GM12878 (cell line): ENCODE data around the gene CENPA. TPM values are rescaled to one million over a fixed set of nuclear protein-coding genes. Genes with fewer than 3 reads are reported as not detected.

Source experiments
- ATAC-seq: fragments of 200-7000 bp; cut with Tn5 transposase; 3 replicates; pipeline ENCODE4 v1.9.1; 2020; ENCODE audit warnings: mild to moderate bottlenecking, moderate library complexity
- BruUV-seq: library from RNA; stranded (reverse); fragments of 400-500 nt; replicated peaks from 2 replicates; lab custom pipeline; 2021; lab: Mats Ljungman, UMichigan
- CTCF ChIA-PET: fragments of 300-600 bp; sonication (Branson Sonifier 250); formaldehyde crosslinking; extraction: SDS; loops from one replicate; lab custom pipeline; 2021; ENCODE audit warnings: inconsistent platforms; lab: Yijun Ruan, JAX
- POLR2A ChIA-PET: fragments of 350-600 bp; formaldehyde crosslinking; extraction: SDS; loops from one replicate; lab custom pipeline; 2021; ENCODE audit warnings: inconsistent platforms; lab: Charles Lee
- RAD21 ChIA-PET: fragments of 300-600 bp; sonication (Branson Sonifier 250); formaldehyde crosslinking; loops from one replicate; lab custom pipeline; 2023; ENCODE audit warnings: antibody characterized with exemption; ENCODE audit not compliant: unreplicated experiment; lab: Charles Lee
- SMC1A ChIA-PET: fragments of 300-600 bp; sonication (Branson Sonifier 250); formaldehyde crosslinking; loops from one replicate; lab custom pipeline; 2023; ENCODE audit not compliant: unreplicated experiment, uncharacterized antibody; lab: Charles Lee
- DNase-seq: peaks from one replicate; pipeline ENCODE4 v3.0.0-alpha.2; 2011; ENCODE audit warnings: low read depth, low spot score
- FAIRE-seq: peaks from 3 replicates; lab custom pipeline; 2011; peaks lifted over from hg19 to GRCh38; lab: Jason Lieb, UNC
- H2AFZ ChIP-seq: 2 replicates; pipeline ENCODE4 v1.6.0; 2011; ENCODE audit warnings: low read depth, low read length, control low read depth; ENCODE audit not compliant: control insufficient read depth
- H3K27ac ChIP-seq: 2 replicates; pipeline ENCODE4 v1.5.1; 2011; ENCODE audit warnings: control low read depth; ENCODE audit not compliant: control insufficient read depth, insufficient read depth
- H3K27me3 ChIP-seq, 2 experiments: replicated peaks in 1 of 2; 2 replicates each; pipeline versions ENCODE4 v1.6.0 to v1.6.1; 2011; ENCODE audit warnings: low read length in 1 of 2; ENCODE audit not compliant: control insufficient read depth in 2 of 2, insufficient read depth in 2 of 2
- H3K36me3 ChIP-seq, 2 experiments: 2 replicates each; pipeline ENCODE4 v1.5.1; 2011; ENCODE audit warnings: low read length in 1 of 2; ENCODE audit not compliant: control insufficient read depth in 2 of 2, insufficient read depth in 2 of 2
- H3K4me1 ChIP-seq: 2 replicates; pipeline ENCODE4 v1.6.1; 2011; ENCODE audit warnings: mild to moderate bottlenecking, low read length, moderate library complexity, mixed read lengths; ENCODE audit not compliant: control insufficient read depth, insufficient read depth
- H3K4me2 ChIP-seq: 2 replicates; pipeline ENCODE4 v1.6.0; 2011; ENCODE audit warnings: control low read depth; ENCODE audit not compliant: control insufficient read depth, insufficient read depth
- H3K4me3 ChIP-seq: fragments of 200-600 bp; sonication (generic); 2 replicates; pipeline ENCODE4 v1.5.1; 2016
- H3K79me2 ChIP-seq: 2 replicates; pipeline ENCODE4 v1.6.0; 2011; ENCODE audit warnings: low read length; ENCODE audit not compliant: control insufficient read depth, insufficient read depth
- H3K9ac ChIP-seq: 2 replicates; pipeline ENCODE4 v1.8.0; 2011; ENCODE audit warnings: low read length, control low read depth, mixed read lengths; ENCODE audit not compliant: control insufficient read depth, insufficient read depth
- H3K9me3 ChIP-seq: replicated peaks from 3 replicates; pipeline ENCODE4 v1.5.1; 2011; ENCODE audit warnings: mild to moderate bottlenecking, low read length; ENCODE audit not compliant: control insufficient read depth, insufficient read depth
- H4K20me1 ChIP-seq: 2 replicates; pipeline ENCODE4 v1.6.0; 2011; ENCODE audit not compliant: control insufficient read depth, insufficient read depth
- ASH2L ChIP-seq: fragments of 300-600, 200-600 bp; sonication (generic); IDR thresholded peaks from 2 replicates; pipeline ENCODE4 v1.6.1; 2017; ENCODE audit warnings: low read depth, mild to moderate bottlenecking, borderline replicate concordance
- ATF7 ChIP-seq: fragments of 450-650 bp; IDR thresholded peaks from 2 replicates; pipeline ENCODE4 v1.6.1; 2016; ENCODE audit warnings: low read depth, mild to moderate bottlenecking
- BACH1 ChIP-seq: fragments of 450-650 bp; IDR thresholded peaks from 2 replicates; pipeline ENCODE4 v1.6.1; 2017; ENCODE audit warnings: mild to moderate bottlenecking, borderline replicate concordance
- CEBPB ChIP-seq, 2 experiments: fragments of 150-350 bp in 1 of 2; IDR thresholded peaks; 2 replicates each; pipeline ENCODE4 v1.6.1; 2012 to 2014; ENCODE audit warnings: low read depth in 2 of 2, low read length in 2 of 2, borderline replicate concordance in 1 of 2, inconsistent platforms in 1 of 2
- CHD4 ChIP-seq: fragments of 200-600 bp; sonication (generic); IDR thresholded peaks from 2 replicates; pipeline ENCODE4 v1.6.1; 2016; ENCODE audit warnings: mild to moderate bottlenecking
- CTCF ChIP-seq, 3 experiments: IDR thresholded peaks in 2 of 3; conservative IDR thresholded peaks in 1 of 3; 2 replicates each; pipeline ENCODE4 v1.5.1; 2011; ENCODE audit warnings: low read depth in 3 of 3, low read length in 3 of 3, mild to moderate bottlenecking in 3 of 3, control low read depth in 2 of 3, moderate library complexity in 2 of 3, inconsistent platforms in 1 of 3, mixed read lengths in 1 of 3; ENCODE audit not compliant: control insufficient read depth in 2 of 3, insufficient read depth in 1 of 3; ENCODE audit errors: extremely low read depth in 1 of 3
- HCFC1 ChIP-seq: fragments of 150-350 bp; IDR thresholded peaks from 2 replicates; pipeline ENCODE4 v1.6.1; 2014; ENCODE audit warnings: low read length
- HDAC6 ChIP-seq: fragments of 200-600 bp; sonication (generic); IDR thresholded peaks from one replicate; pipeline ENCODE4 v1.8.0; 2017; ENCODE audit warnings: antibody characterized with exemption; ENCODE audit not compliant: unreplicated experiment
- IRF4 ChIP-seq: IDR thresholded peaks from 2 replicates; pipeline ENCODE4 v1.6.1; 2011; ENCODE audit warnings: low read depth, low read length
- IRF5 ChIP-seq: fragments of 450-650 bp; IDR thresholded peaks from 2 replicates; pipeline ENCODE4 v1.6.1; 2017; ENCODE audit warnings: borderline replicate concordance
- NFIC ChIP-seq: IDR thresholded peaks from 2 replicates; pipeline ENCODE4 v1.6.1; 2012; ENCODE audit warnings: low read depth, mild to moderate bottlenecking, inconsistent platforms, low read length, moderate library complexity
- NFYA ChIP-seq: IDR thresholded peaks from 2 replicates; pipeline ENCODE4 v1.6.1; 2011; ENCODE audit warnings: low read depth, mild to moderate bottlenecking, low read length, improper control_type of control experiment, borderline replicate concordance
- NR2C2 ChIP-seq: IDR thresholded peaks from 2 replicates; pipeline ENCODE4 v1.6.1; 2011; ENCODE audit warnings: borderline replicate concordance, low read depth; ENCODE audit not compliant: control insufficient read depth, insufficient read length
- NRF1 ChIP-seq: conservative IDR thresholded peaks from 2 replicates; pipeline ENCODE4 v1.6.1; 2011; ENCODE audit warnings: mild to moderate bottlenecking, low read depth, low read length, improper control_type of control experiment
- SIN3A ChIP-seq: IDR thresholded peaks from 2 replicates; pipeline ENCODE4 v1.6.1; 2012; ENCODE audit warnings: low read depth, low read length, improper control_type of control experiment
- SREBF2 ChIP-seq: IDR thresholded peaks from 2 replicates; pipeline ENCODE4 v1.6.1; 2012; ENCODE audit warnings: mild to moderate bottlenecking, low read length
- YBX1 ChIP-seq: fragments of 450-650 bp; IDR thresholded peaks from 2 replicates; pipeline ENCODE4 v1.6.1; 2016; ENCODE audit warnings: antibody characterized with exemption
- ZNF592 ChIP-seq: fragments of 450-650 bp; IDR thresholded peaks from 2 replicates; pipeline ENCODE4 v1.6.1; 2017; ENCODE audit warnings: mild to moderate bottlenecking, moderate library complexity
- WGBS: methylation state at CpG from one replicate; pipeline ENCODE4 v1.1.6; 2016; ENCODE audit warnings: low lambda C conversion rate; ENCODE audit not compliant: insufficient replicate concordance, insufficient coverage; ENCODE audit errors: missing lambda C conversion rate; 5-methylcytosine and 5-hydroxymethylcytosine counted together
- in situ Hi-C: fragments of 300-500 bp; cut with MboI; formaldehyde crosslinking; loops from 9 replicates; pipeline ENCODE4 v1.14.3; 2018; ENCODE audit warnings: mixed read lengths
- intact Hi-C: fragments of 100-400 bp; cut with micrococcal nuclease; formaldehyde crosslinking; loops from one replicate; pipeline ENCODE4 v1.14.2; 2022; ENCODE audit not compliant: unreplicated experiment
- polyA plus RNA-seq, 11 experiments: library from polyadenylated mRNA; depleted of rRNA in 4 of 11; unstranded in 6 of 11; stranded (reverse) in 5 of 11; fragments of >200 nt; fragmentation: Nextera tagmentation in 4 of 11; fragmentation: Illumina TruSeq in 1 of 11; extraction: Ambion mirVana in 4 of 11; extraction: Trizol in 1 of 11; gene quantifications; 1 replicate in 1 of 11; 2 replicates in 10 of 11; pipeline versions ENCODE4 v1.2.1 to v1.2.3, GENCODE V29; 2011 to 2016; ENCODE audit warnings: inconsistent platforms in 2 of 11, missing spikeins in 2 of 11, low read depth in 1 of 11
- total RNA-seq, 4 experiments: library from RNA; depleted of rRNA in 3 of 4; stranded (reverse); fragments of >200 nt in 3 of 4; fragmentation: Illumina TruSeq in 1 of 4; extraction: Trizol in 1 of 4; gene quantifications; 2 replicates each; pipeline versions ENCODE4 v1.2.1 to v1.2.3, GENCODE V29; 2013 to 2021

Gene CENPA
- total and polyA plus RNA-seq, 10 of the 15 experiments (the other 5 are each of a cell fraction or from before 2014, with no cell fraction given) = 8.1 to 66.6 (median 36.7) TPM

- in situ Hi-C loops = no loop called here
These were observed 31.3 kb upstream of the CENPA start for GRCh38 chr2:26754539-26754938.

More at GRCh38 chr2:26754539-26754938, 31.3 kb upstream of the CENPA start:
- no peak overlapping the region for H3K4me2 ChIP-seq
- ChIA-PET SMC1A (interaction anchor here (2.7 kb wide), 1 partner anchor 9 kb away, joined by 12 read pairs; no protein-coding TSS in a partner anchor), POLR2A (interaction anchor here (0.6 to 1.1 kb wide), 2 partner anchors 12 to 442 kb away, joined by 3 to 8 read pairs; no protein-coding TSS in a partner anchor), RAD21 (interaction anchor here (0.7 to 1.0 kb wide), 2 partner anchors 16 to 32 kb away, joined by 3 read pairs; no protein-coding TSS in a partner anchor), CTCF (interaction anchor here (0.7 to 3.7 kb wide), 5 partner anchors 9 to 151 kb away, joined by 3 to 22 read pairs (median 3); no protein-coding TSS in a partner anchor)
- TF ChIP-seq HDAC6 (no peak), HCFC1 (no peak), NFIC (no peak), YBX1 (no peak), NRF1 (no peak), IRF5 (no peak), CTCF (IDR thresholded peaks at IDR 0.05 in 2 of 3, conservative IDR thresholded peaks at IDR 0.05 in 1 of 3; ENCODE audit: control insufficient read depth in 2 of 3, extremely low read depth in 1 of 3, insufficient read depth in 1 of 3, low read depth in 3 of 3, low read length in 3 of 3) (no peak), BACH1 (no peak), NR2C2 (no peak), CEBPB (IDR thresholded peaks at IDR 0.05; ENCODE audit: borderline replicate concordance in 1 of 2, low read depth in 2 of 2, low read length in 2 of 2) (no peak), IRF4 (no peak), ZNF592 (no peak), ASH2L (no peak), SREBF2 (no peak), SIN3A (no peak), ATF7 (no peak), NFYA (no peak), CHD4 (no peak)
- H3K79me2 ChIP-seq = no peaks in the 10 kb centered on the region
- FAIRE-seq (no peak), DNase-seq (no peak), ATAC-seq (no peak)
- WGBS = 84% methylated on average over 4 of the region's 4 CpGs
- no peak overlapping the region for H3K4me3 ChIP-seq
- H4K20me1 ChIP-seq = no peaks in the 10 kb centered on the region
- no TSS peak for BruUV-seq
- intact Hi-C loops = no loop called here
- H3K27me3 ChIP-seq = no peaks in the 10 kb centered on the region
- no peak overlapping the region for H2AFZ ChIP-seq
- H3K27ac ChIP-seq = no peak overlapping the region
- H3K4me1 ChIP-seq = peaks cover 18% of the 10 kb centered on the region
- no peaks in the 10 kb centered on the region for H3K36me3 ChIP-seq
- no peaks in the 10 kb centered on the region for H3K9me3 ChIP-seq
- H3K9ac ChIP-seq = no peak overlapping the region
